GM06990 (cell line): ENCODE measurements around the gene LRRTM3.

Source experiments
- DNase-seq: peaks from one replicate; pipeline ENCODE4 v3.0.0-alpha.2; 2011; ENCODE audit not compliant: insufficient read length; ENCODE audit errors: extremely low read depth
- H3K27me3 ChIP-seq: replicated peaks from 2 replicates; pipeline ENCODE4 v1.6.0; 2011; ENCODE audit warnings: low read length; ENCODE audit not compliant: control insufficient read depth, insufficient read depth
- H3K36me3 ChIP-seq: 2 replicates; pipeline ENCODE4 v1.5.1; 2011; ENCODE audit warnings: low read length; ENCODE audit not compliant: control insufficient read depth, insufficient read depth
- H3K4me3 ChIP-seq: replicated peaks from 2 replicates; pipeline ENCODE4 v1.5.1; 2011; ENCODE audit warnings: low read depth, mild to moderate bottlenecking, control low read depth, low read length
- TF ChIP-seq, protein P1 (sequence below): IDR thresholded peaks from 2 replicates; pipeline ENCODE4 v1.5.1; 2011; ENCODE audit warnings: low read length, control low read depth, mild to moderate bottlenecking, inconsistent platforms; ENCODE audit not compliant: insufficient read depth, poor library complexity, severe bottlenecking

LRRTM3 gene

DNA sequence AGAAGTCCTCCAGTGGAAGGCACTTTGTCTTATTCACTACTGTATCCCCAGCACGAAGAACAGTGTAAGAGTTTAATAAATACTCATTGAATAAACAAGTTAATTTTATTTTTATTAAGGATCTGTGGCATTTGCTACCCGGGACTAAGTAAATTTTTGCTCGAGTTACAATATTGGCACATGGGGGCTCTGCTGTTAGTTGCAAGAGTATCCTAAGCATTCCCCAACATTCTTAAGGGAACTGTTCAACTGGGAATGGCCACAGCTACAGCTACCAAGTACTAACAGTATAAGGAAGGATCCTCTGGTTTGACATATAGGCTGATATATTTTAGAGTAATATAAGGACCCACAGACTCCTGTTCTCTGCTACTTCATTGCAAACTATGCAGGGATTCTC is 8.7 kb upstream of the LRRTM3 start:
- Histone ChIP-seq H3K27me3 (no peaks in the 10 kb centered on the region), H3K4me3 (no peak overlapping the region), H3K36me3 (no peaks in the 10 kb centered on the region)
- DNase-seq, result no peak
- TF ChIP-seq, protein P1, sequence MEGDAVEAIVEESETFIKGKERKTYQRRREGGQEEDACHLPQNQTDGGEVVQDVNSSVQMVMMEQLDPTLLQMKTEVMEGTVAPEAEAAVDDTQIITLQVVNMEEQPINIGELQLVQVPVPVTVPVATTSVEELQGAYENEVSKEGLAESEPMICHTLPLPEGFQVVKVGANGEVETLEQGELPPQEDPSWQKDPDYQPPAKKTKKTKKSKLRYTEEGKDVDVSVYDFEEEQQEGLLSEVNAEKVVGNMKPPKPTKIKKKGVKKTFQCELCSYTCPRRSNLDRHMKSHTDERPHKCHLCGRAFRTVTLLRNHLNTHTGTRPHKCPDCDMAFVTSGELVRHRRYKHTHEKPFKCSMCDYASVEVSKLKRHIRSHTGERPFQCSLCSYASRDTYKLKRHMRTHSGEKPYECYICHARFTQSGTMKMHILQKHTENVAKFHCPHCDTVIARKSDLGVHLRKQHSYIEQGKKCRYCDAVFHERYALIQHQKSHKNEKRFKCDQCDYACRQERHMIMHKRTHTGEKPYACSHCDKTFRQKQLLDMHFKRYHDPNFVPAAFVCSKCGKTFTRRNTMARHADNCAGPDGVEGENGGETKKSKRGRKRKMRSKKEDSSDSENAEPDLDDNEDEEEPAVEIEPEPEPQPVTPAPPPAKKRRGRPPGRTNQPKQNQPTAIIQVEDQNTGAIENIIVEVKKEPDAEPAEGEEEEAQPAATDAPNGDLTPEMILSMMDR, result no peak

DNA sequence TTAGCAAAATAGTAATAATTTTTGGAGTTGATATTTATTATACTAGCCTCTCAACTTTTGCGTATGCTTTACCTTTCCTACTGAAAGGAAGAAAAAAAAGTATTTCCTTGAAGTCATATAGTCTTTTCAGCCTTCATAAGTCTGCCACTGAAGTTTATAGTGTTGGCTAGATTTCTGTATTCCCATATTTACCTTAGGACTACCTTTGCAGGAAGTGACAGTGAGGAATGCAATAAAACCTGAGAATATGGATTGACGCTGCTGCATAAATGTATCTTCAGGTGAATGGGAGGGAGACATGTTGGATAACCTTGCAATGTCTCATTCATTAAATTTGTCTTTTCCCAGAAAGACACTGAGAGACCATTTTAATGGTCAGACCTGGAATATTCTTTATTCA is 6.6 kb upstream of the LRRTM3 start:
- TF ChIP-seq, protein P1, result no peak
- DNase-seq, result no peak
- H3K27me3 ChIP-seq, result no peaks in the 10 kb centered on the region

DNA sequence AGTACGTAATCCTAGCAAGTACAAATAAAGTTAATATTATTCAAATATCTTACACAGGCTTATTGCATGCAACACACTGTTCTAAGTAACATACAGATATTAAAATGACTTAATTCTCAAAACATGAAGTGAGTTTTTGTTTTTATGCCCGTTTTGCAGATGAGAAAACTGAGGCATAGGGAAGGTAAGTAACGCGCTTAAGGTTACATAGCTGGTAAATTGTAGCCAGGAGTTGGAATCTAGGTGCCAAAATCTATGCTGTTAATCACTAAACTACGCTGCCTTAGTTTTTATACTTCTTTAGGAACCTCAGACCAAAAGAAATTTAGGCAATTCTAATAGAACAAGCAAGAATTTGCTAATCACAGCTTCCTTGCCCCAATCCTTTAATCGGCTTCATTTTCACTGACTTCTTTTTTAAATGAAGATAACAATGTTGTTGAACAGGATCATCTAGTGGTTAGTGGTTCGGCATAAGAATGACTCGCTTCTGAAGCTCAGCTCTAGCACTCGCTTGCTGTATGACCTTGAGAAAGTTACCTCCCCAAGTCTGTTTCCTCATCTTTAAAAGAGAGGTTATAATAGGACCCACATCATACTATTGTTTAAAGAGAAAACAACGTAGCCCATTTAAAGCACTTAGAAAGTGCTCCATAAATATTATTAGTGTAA is 1.0 kb upstream of the LRRTM3 start:
- H3K4me3 ChIP-seq, result no peak overlapping the region
- no peaks in the 10 kb centered on the region for H3K36me3 ChIP-seq
- TF ChIP-seq, protein P1, result no peak
- no peak for DNase-seq
- no peaks in the 10 kb centered on the region; the same call in 1 of the 2 replicates for H3K27me3 ChIP-seq

More for the DNA sequence above, 6.6 kb upstream of the LRRTM3 start:
- no peak overlapping the region for H3K4me3 ChIP-seq
- H3K36me3 ChIP-seq, result no peaks in the 10 kb centered on the region

DNA sequence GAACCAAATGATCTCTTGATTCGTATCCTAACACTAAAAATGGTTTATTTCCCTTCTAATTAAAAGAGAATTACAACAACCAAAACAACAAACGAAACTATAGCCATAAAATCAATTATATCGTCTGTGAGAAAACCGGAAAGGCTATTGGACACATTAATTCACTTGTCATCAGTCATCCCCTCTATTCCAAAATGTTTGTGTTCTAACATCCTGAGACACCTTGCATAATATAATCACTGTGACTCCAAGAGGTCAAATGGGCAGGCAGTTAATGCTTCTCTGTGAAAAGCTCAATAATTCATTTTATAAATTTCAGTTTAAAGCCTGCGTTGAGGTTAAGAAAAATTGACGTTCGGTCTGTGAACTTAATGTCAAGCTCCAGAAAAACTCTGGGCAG is 463 bp upstream of the LRRTM3 start:
- DNase-seq, result no peak
- Histone ChIP-seq H3K27me3 (no peaks in the 10 kb centered on the region; the same call in 1 of the 2 replicates), H3K36me3 (no peaks in the 10 kb centered on the region), H3K4me3 (no peak overlapping the region)
- TF ChIP-seq, protein P1, result no peak

DNA sequence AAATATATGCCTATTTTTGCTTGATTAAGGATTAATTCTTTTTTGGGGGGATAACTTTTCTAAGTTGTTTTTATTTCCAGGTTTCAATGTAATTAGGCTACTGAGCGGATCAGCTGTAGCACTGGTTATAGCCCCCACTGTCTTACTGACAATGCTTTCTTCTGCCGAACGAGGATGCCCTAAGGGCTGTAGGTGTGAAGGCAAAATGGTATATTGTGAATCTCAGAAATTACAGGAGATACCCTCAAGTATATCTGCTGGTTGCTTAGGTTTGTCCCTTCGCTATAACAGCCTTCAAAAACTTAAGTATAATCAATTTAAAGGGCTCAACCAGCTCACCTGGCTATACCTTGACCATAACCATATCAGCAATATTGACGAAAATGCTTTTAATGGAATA is 1.0 kb downstream of the LRRTM3 start:
- TF ChIP-seq, protein P1, result no peak
- Histone ChIP-seq H3K27me3 (no peaks in the 10 kb centered on the region; the same call in 1 of the 2 replicates), H3K36me3 (no peaks in the 10 kb centered on the region), H3K4me3 (no peak overlapping the region)
- DNase-seq, result no peak
